NCI-H146 treated with DMSO at 0.1 percent for 48 hours (cell line): ENCODE results near the gene SLC17A9.
"Not testable (repeated sequence)": the region's sequence is repeated elsewhere in the genome, so short reads cannot be mapped to it uniquely, and the experiment has no call there.

Experiments
- DNase-seq: peaks from one replicate; lab custom pipeline; 2025; ENCODE audit not compliant: unreplicated experiment; lab: John Stamatoyannopoulos, UW

SLC17A9 gene

GRCh38 chr20:62920039-62920645 is 32.4 kb upstream of the SLC17A9 start:
- no peak for DNase-seq

GRCh38 chr20:62921119-62921687 is 31.3 kb upstream of the SLC17A9 start:
- peak; percentile 5 for DNase-seq

- DNase-seq, result no peak
Measured at GRCh38 chr20:62922451-62922921, 30.0 kb upstream of the SLC17A9 start.

GRCh38 chr20:62923059-62923668 is 29.3 kb upstream of the SLC17A9 start:
- not testable (repeated sequence) for DNase-seq

- no peak for DNase-seq
Measured at GRCh38 chr20:62923669-62924441, 28.7 kb upstream of the SLC17A9 start.

GRCh38 chr20:62924442-62925075 is 27.9 kb upstream of the SLC17A9 start:
- DNase-seq, result peak; percentile 32

- no peak for DNase-seq
Measured at GRCh38 chr20:62925076-62925419, 27.5 kb upstream of the SLC17A9 start.

GRCh38 chr20:62925420-62926228 is 26.9 kb upstream of the SLC17A9 start:
- peak; percentile 38 for DNase-seq

GRCh38 chr20:62926229-62927127 is 26.0 kb upstream of the SLC17A9 start, which contains the start of gene DIDO1:
TSS of gene DIDO1 (minus strand) at chr20:62926505.
- peak; percentile 85 for DNase-seq

- DNase-seq, result no peak
Measured at GRCh38 chr20:62927128-62927705, 25.3 kb upstream of the SLC17A9 start.

- DNase-seq, result no peak
Measured at GRCh38 chr20:62928246-62928939, 24.1 kb upstream of the SLC17A9 start.

GRCh38 chr20:62929051-62929538 is 23.4 kb upstream of the SLC17A9 start:
- DNase-seq, result no peak

GRCh38 chr20:62931464-62931863 is 21.0 kb upstream of the SLC17A9 start:
- no peak for DNase-seq

GRCh38 chr20:62933966-62934365 is 18.5 kb upstream of the SLC17A9 start:
- DNase-seq, result no peak

- DNase-seq, result no peak
Measured at GRCh38 chr20:62935204-62935967, 17.1 kb upstream of the SLC17A9 start.

- DNase-seq, result no peak
Measured at GRCh38 chr20:62935968-62936585, 16.4 kb upstream of the SLC17A9 start.
